ENCODE results near the gene PSMA3. TPM values are rescaled to one million over a fixed set of nuclear protein-coding genes. Genes with fewer than 3 reads are reported as not detected.

The PSMA3 gene
- total RNA-seq (2013): 50.7 TPM
- polyA plus RNA-seq: 100 to 1,000 TPM in 2 of 3 donors, 10 to 100 TPM in 1; 59.9 to 170 (median 147) TPM
- polyA minus RNA-seq: 13.7 and 23.0 TPM in 2 replicates
- total RNA-seq: 35.5 to 72.7 (median 42.0) reads per million in 11 experiments

DNA sequence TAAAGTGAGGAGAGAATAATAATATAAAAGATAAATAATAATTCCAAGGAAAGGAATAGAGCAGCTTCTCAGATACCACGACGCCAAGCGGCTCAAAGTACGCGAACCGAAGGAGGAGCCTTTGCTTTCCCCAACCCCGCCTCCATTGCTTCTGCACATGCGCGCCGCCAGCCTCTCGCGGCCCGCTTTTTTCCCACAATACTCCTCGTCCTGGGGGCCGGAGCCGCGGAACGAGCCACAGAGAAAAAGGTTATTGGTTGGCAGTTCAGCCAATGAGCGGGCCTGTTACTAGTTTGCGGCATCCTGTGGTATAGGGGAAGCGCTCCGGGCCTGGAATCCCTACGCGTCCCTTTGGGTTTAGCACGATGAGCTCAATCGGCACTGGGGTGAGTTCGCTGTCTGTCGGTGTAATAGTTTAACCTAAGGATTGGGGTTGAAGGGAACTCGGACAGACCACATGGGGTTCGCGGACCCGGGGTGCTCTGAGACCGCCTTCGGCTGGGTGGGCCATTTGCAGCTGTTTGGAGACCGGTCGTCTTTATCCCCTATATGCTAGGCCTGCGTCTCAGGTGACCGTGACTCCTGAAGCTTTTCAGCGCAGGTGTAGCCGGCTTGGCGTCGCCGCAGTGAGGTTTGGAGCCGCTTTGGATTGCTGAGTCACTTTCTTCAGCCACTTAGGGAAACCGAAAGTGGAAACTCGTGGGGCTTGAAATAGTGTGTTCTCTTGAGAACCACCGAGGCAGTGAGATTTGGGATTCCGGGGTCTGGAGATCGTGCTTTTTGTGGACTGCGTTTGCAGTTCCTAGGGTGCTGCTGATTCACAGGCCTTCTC, at the start of gene PSMA3:
PSMA3 (plus strand) TSS at position 288 of the 832 bp plus-strand sequence; CDS start at position 366, 78 bp downstream.
- Histone ChIP-seq H3K4me2 (replicated peaks; ENCODE audit: extremely low read depth, low read length, poor library complexity, severe bottlenecking) (peak within 1 kb of the TSS; percentile 95), H3K27me3 (ENCODE audit: control insufficient read depth in 2 of 2, insufficient read depth in 2 of 2, low read length in 2 of 2) (no peaks in the 10 kb centered on the region), H3K9me3 (replicated peaks in 1 of 2; ENCODE audit: control insufficient read depth in 1 of 2, insufficient read depth in 1 of 2, low read length in 2 of 2) (no peaks in the 10 kb centered on the region), H3K36me3 (replicated peaks in 1 of 2; ENCODE audit: control insufficient read depth in 1 of 2, insufficient read depth in 2 of 2, low read length in 2 of 2) (peaks cover 13 to 28% of the 10 kb centered on the region in 2 donors), H3K4me3 (replicated peaks in 1 of 3; ENCODE audit: low read depth in 2 of 3, low read length in 3 of 3) (peak within 1 kb of the TSS; percentile 76 to 100 (median 96)), H2AFZ (ENCODE audit: insufficient read depth, low read depth, low read length, poor library complexity, severe bottlenecking) (peak within 1 kb of the TSS; percentile 97), H3K79me2 (ENCODE audit: insufficient read depth, low read length) (peaks cover 52% of the 10 kb centered on the region), H3K27ac (ENCODE audit: low read depth in 1 of 2, low read length in 2 of 2) (peak within 1 kb of the TSS; percentile 92 to 100), H3K9ac (ENCODE audit: insufficient read depth, low read length, poor library complexity, severe bottlenecking) (peak within 1 kb of the TSS; percentile 99), H4K20me1 (ENCODE audit: insufficient read depth, low read length) (peaks cover 48% of the 10 kb centered on the region), H3K4me1 (ENCODE audit: control insufficient read depth in 1 of 2, insufficient read depth in 2 of 2, low read length in 2 of 2) (peaks cover 4 to 27% of the 10 kb centered on the region in 2 donors)
- H3K36me3 Mint-ChIP-seq: peaks cover 7 to 23% of the 10 kb centered on the region in 2 donors
- peak within 1 kb of the TSS; percentile 96 to 99 for H3K4me3 Mint-ChIP-seq
- H3K27me3 Mint-ChIP-seq (ENCODE audit: low read depth in 3 of 3): no peaks in the 10 kb centered on the region
- intact Hi-C loops (cut with micrococcal nuclease): loop anchor here (2.0 to 10.0 kb wide), 4 partner anchors 38 to 180 kb away; partner anchors contain the start of genes ARID4A (in 2 of the 2), KIAA0586 (in 1 of the 2) and TIMM9 (in 1 of the 2)
- H3K4me1 Mint-ChIP-seq: peaks cover 31% of the 10 kb centered on the region
- no peaks in the 10 kb centered on the region for H3K9me3 Mint-ChIP-seq
- DNase-seq: peak; percentile 96 to 97 (median 97)
- H3K27ac Mint-ChIP-seq: peak within 1 kb of the TSS; percentile 98 to 100 (median 99)
- TF ChIP-seq, protein P1, sequence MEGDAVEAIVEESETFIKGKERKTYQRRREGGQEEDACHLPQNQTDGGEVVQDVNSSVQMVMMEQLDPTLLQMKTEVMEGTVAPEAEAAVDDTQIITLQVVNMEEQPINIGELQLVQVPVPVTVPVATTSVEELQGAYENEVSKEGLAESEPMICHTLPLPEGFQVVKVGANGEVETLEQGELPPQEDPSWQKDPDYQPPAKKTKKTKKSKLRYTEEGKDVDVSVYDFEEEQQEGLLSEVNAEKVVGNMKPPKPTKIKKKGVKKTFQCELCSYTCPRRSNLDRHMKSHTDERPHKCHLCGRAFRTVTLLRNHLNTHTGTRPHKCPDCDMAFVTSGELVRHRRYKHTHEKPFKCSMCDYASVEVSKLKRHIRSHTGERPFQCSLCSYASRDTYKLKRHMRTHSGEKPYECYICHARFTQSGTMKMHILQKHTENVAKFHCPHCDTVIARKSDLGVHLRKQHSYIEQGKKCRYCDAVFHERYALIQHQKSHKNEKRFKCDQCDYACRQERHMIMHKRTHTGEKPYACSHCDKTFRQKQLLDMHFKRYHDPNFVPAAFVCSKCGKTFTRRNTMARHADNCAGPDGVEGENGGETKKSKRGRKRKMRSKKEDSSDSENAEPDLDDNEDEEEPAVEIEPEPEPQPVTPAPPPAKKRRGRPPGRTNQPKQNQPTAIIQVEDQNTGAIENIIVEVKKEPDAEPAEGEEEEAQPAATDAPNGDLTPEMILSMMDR (IDR thresholded peaks at IDR 0.05): no peak
- WGBS (ENCODE audit: insufficient coverage): under 1% methylated on average over 38 of the region's 50 CpGs

DNA sequence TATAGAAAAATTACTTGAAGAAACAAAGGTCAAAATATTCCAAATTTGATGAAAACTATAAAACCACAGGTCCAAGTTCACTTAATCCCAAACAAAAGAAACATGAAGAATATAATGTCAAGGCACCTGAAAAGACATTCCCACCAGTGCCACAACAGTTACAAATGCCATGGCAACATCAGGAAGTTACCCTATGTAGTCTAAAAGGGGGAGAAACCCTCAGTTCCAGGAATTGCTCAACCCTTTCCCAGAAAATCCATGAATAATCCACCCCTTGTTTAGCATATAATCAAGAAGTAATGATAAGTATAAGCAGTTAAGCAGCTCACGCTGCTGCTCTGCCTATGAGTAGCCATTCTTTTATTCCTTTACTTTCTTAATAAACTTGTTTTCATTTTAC, 48.4 kb upstream of the PSMA3 start:
- Histone ChIP-seq H3K4me2 (replicated peaks; ENCODE audit: extremely low read depth, low read length, poor library complexity, severe bottlenecking) (no peak overlapping the region), H3K4me3 (replicated peaks in 1 of 3; ENCODE audit: low read depth in 2 of 3, low read length in 3 of 3) (no peak overlapping the region), H3K9me3 (replicated peaks in 1 of 2; ENCODE audit: control insufficient read depth in 1 of 2, insufficient read depth in 1 of 2, low read length in 2 of 2) (no peaks in the 10 kb centered on the region), H3K79me2 (ENCODE audit: insufficient read depth, low read length) (peaks cover 12% of the 10 kb centered on the region), H4K20me1 (ENCODE audit: insufficient read depth, low read length) (no peaks in the 10 kb centered on the region), H2AFZ (ENCODE audit: insufficient read depth, low read depth, low read length, poor library complexity, severe bottlenecking) (no peak overlapping the region), H3K4me1 (ENCODE audit: control insufficient read depth in 1 of 2, insufficient read depth in 2 of 2, low read length in 2 of 2) (peaks cover 13 to 15% of the 10 kb centered on the region in 2 donors), H3K27ac (ENCODE audit: low read depth in 1 of 2, low read length in 2 of 2) (no peak overlapping the region), H3K9ac (ENCODE audit: insufficient read depth, low read length, poor library complexity, severe bottlenecking) (no peak overlapping the region), H3K27me3 (ENCODE audit: control insufficient read depth in 2 of 2, insufficient read depth in 2 of 2, low read length in 2 of 2) (no peaks in the 10 kb centered on the region), H3K36me3 (replicated peaks in 1 of 2; ENCODE audit: control insufficient read depth in 1 of 2, insufficient read depth in 2 of 2, low read length in 2 of 2) (no peaks in the 10 kb centered on the region)
- peaks cover 0 to 2% (median 0%) of the 10 kb centered on the region in 7 donors for H3K9me3 Mint-ChIP-seq
- intact Hi-C loops (cut with micrococcal nuclease): no loop called here
- H3K4me3 Mint-ChIP-seq: no peak overlapping the region
- no peak for DNase-seq
- H3K4me1 Mint-ChIP-seq: peaks cover 17% of the 10 kb centered on the region
- peaks cover 4 to 6% (median 5%) of the 10 kb centered on the region in 3 donors for H3K27me3 Mint-ChIP-seq (ENCODE audit: low read depth in 3 of 3)
- TF ChIP-seq, protein P1 (IDR thresholded peaks at IDR 0.05): no peak
- no CpG with 5 or more reads among the region's 1 CpG for WGBS (ENCODE audit: insufficient coverage)
- H3K36me3 Mint-ChIP-seq: no peaks in the 10 kb centered on the region
- H3K27ac Mint-ChIP-seq: no peak overlapping the region

Measured in CD14-positive monocyte (primary cell).